ENCODE measurements around the gene AGRN. TPM values are rescaled to one million over a fixed set of nuclear protein-coding genes. Genes with fewer than 3 reads are reported as not detected.
"Not testable (repeated sequence)": the region's sequence is repeated elsewhere in the genome, so short reads cannot be mapped to it uniquely, and the experiment has no call there.

Gene AGRN
- total and polyA plus RNA-seq, 4 experiments from 2014 or later: 1.2 to 1.4 TPM; not detected in 2

- Mint-ChIP-seq H3K4me1 (peaks cover 12 to 28% (median 19%) of the 10 kb centered on the region in 4 donors), H3K36me3 (peaks cover 0 to 7% of the 10 kb centered on the region in 2 donors), H3K9me3 (peaks cover 0 to 1% (median 0%) of the 10 kb centered on the region in 8 donors), H3K27ac (peak overlapping the region in 4 of 7 donors; percentile 10 to 43 (median 28)), H3K27me3 (peaks cover 6 to 16% of the 10 kb centered on the region in 2 donors), H3K4me3 (peak overlapping the region in 2 of 8 donors; percentile 9 to 15)
- peaks cover 16% of the 10 kb centered on the region for H3K4me1 ChIP-seq (ENCODE audit: insufficient read depth, low read length)
- ChIA-PET CTCF (ENCODE audit: partially characterized antibody) (interaction anchor here (1.4 to 4.2 kb wide), 2 partner anchors 8 to 9 kb away, joined by 5 to 35 read pairs; no protein-coding TSS in a partner anchor), POLR2A (ENCODE audit: partially characterized antibody) (no interaction called here)
- H3K27me3 ChIP-seq (ENCODE audit: insufficient read depth, low read length): no peaks in the 10 kb centered on the region
- DNase-seq: no peak
- no peaks in the 10 kb centered on the region for H3K36me3 ChIP-seq (ENCODE audit: insufficient read depth, low read length)
- H3K4me3 ChIP-seq (ENCODE audit: low read length in 2 of 2): no peak overlapping the region
- H3K9me3 ChIP-seq (ENCODE audit: control insufficient read depth in 1 of 2, low read length in 2 of 2): no peaks in the 10 kb centered on the region
- no peak overlapping the region for H3K27ac ChIP-seq (ENCODE audit: low read depth, low read length)
- intact Hi-C loops (cut with micrococcal nuclease): no loop called here
Observed at GRCh38 chr1:1011396-1011949, 8.4 kb upstream of the AGRN start.

- peaks cover 16% of the 10 kb centered on the region for H3K4me1 ChIP-seq (ENCODE audit: insufficient read depth, low read length)
- H3K9me3 Mint-ChIP-seq; H3K27me3 ChIP-seq (ENCODE audit: insufficient read depth, low read length); H3K9me3 ChIP-seq (ENCODE audit: control insufficient read depth in 1 of 2, low read length in 2 of 2); DNase-seq; H3K36me3 Mint-ChIP-seq; H3K36me3 ChIP-seq (ENCODE audit: insufficient read depth, low read length): not testable (repeated sequence)
- H3K4me3 ChIP-seq (ENCODE audit: low read length in 2 of 2): peak overlapping the region; percentile 54 to 88
- peak overlapping the region; percentile 88 for H3K27ac ChIP-seq (ENCODE audit: low read depth, low read length)
- intact Hi-C loops (cut with micrococcal nuclease): loop anchor here (1.0 to 2.0 kb wide), 3 partner anchors 10 to 104 kb away; partner anchors contain the start of genes C1orf159 and NOC2L
- H3K4me3 Mint-ChIP-seq: peak overlapping the region; percentile 96 to 100 (median 98)
- ChIA-PET CTCF (ENCODE audit: partially characterized antibody) (interaction anchor here (1.1 to 4.2 kb wide), 3 partner anchors 10 to 51 kb away, joined by 5 to 35 read pairs (median 8); partner anchors contain the start of gene HES4), POLR2A (ENCODE audit: partially characterized antibody) (interaction anchor here (0.9 to 2.8 kb wide), 9 partner anchors 8 to 363 kb away, joined by 3 to 16 read pairs (median 9); partner anchors contain the start of genes AURKAIP1, NOC2L and PLEKHN1)
- peak overlapping the region; percentile 90 to 99 (median 98) for H3K27ac Mint-ChIP-seq
- peaks cover 14 to 33% (median 25%) of the 10 kb centered on the region in 4 donors for H3K4me1 Mint-ChIP-seq
- peaks cover 2 to 16% of the 10 kb centered on the region in 2 donors for H3K27me3 Mint-ChIP-seq
Observed at GRCh38 chr1:1012736-1013104, 7.2 kb upstream of the AGRN start.

GRCh38 chr1:1013105-1013921, 6.6 kb upstream of the AGRN start, which contains the start of gene ISG15:
Gene ISG15 (plus strand): TSS chr1:1013497. CDS start chr1:1013574, 77 bp downstream.
- Histone ChIP-seq H3K9me3 (ENCODE audit: control insufficient read depth in 1 of 2, low read length in 2 of 2) (no peaks in the 10 kb centered on the region), H3K4me1 (ENCODE audit: insufficient read depth, low read length) (peaks cover 16% of the 10 kb centered on the region), H3K27me3 (ENCODE audit: insufficient read depth, low read length) (no peaks in the 10 kb centered on the region), H3K4me3 (ENCODE audit: low read length in 2 of 2) (peak within 1 kb of the TSS; percentile 54 to 88), H3K36me3 (ENCODE audit: insufficient read depth, low read length) (no peaks in the 10 kb centered on the region), H3K27ac (ENCODE audit: low read depth, low read length) (peak within 1 kb of the TSS; percentile 88)
- Mint-ChIP-seq H3K4me3 (peak within 1 kb of the TSS; percentile 96 to 100 (median 98)), H3K4me1 (peaks cover 14 to 33% (median 25%) of the 10 kb centered on the region in 4 donors), H3K36me3 (peaks cover 0 to 7% of the 10 kb centered on the region in 2 donors), H3K27me3 (peaks cover under 1 to 11% of the 10 kb centered on the region in 2 donors), H3K27ac (peak within 1 kb of the TSS; percentile 90 to 99 (median 98)), H3K9me3 (peaks cover 0 to 1% (median 0%) of the 10 kb centered on the region in 8 donors)
- ChIA-PET POLR2A (ENCODE audit: partially characterized antibody) (interaction anchor here (0.8 to 2.8 kb wide), 13 partner anchors 8 to 602 kb away, joined by 3 to 16 read pairs (median 7); partner anchors contain the start of genes AURKAIP1, C1orf159, MIB2 and NOC2L), CTCF (ENCODE audit: partially characterized antibody) (interaction anchor here (0.6 to 4.2 kb wide), 5 partner anchors 10 to 51 kb away, joined by 3 to 35 read pairs (median 5); partner anchors contain the start of gene HES4)
- intact Hi-C loops (cut with micrococcal nuclease): loop anchor here (1.0 to 2.0 kb wide), 3 partner anchors 11 to 103 kb away; partner anchors contain the start of genes C1orf159 and NOC2L
- peak; percentile 82 to 94 (median 88) for DNase-seq

- H3K4me3 Mint-ChIP-seq: peak overlapping the region; percentile 96 to 100 (median 98)
- Histone ChIP-seq H3K27me3 (ENCODE audit: insufficient read depth, low read length) (no peaks in the 10 kb centered on the region), H3K9me3 (ENCODE audit: control insufficient read depth in 1 of 2, low read length in 2 of 2) (no peaks in the 10 kb centered on the region), H3K4me1 (ENCODE audit: insufficient read depth, low read length) (peaks cover 19% of the 10 kb centered on the region), H3K36me3 (ENCODE audit: insufficient read depth, low read length) (no peaks in the 10 kb centered on the region), H3K4me3 (ENCODE audit: low read length in 2 of 2) (peak overlapping the region; percentile 54 to 88), H3K27ac (ENCODE audit: low read depth, low read length) (peak overlapping the region; percentile 88)
- ChIA-PET CTCF (ENCODE audit: partially characterized antibody) (interaction anchor here (0.6 to 4.2 kb wide), 7 partner anchors 11 to 50 kb away, joined by 3 to 35 read pairs (median 5); partner anchors contain the start of gene HES4), POLR2A (ENCODE audit: partially characterized antibody) (interaction anchor here (0.8 to 2.8 kb wide), 14 partner anchors 8 to 601 kb away, joined by 3 to 16 read pairs (median 6); partner anchors contain the start of genes AURKAIP1, C1orf159, MIB2 and NOC2L)
- H3K9me3 Mint-ChIP-seq: peaks cover 0 to 1% (median 0%) of the 10 kb centered on the region in 8 donors
- peaks cover 0 to 8% of the 10 kb centered on the region in 2 donors for H3K27me3 Mint-ChIP-seq
- peak overlapping the region; percentile 90 to 99 (median 98) for H3K27ac Mint-ChIP-seq
- H3K4me1 Mint-ChIP-seq: peaks cover 14 to 33% (median 25%) of the 10 kb centered on the region in 4 donors
- intact Hi-C loops (cut with micrococcal nuclease): loop anchor here (1.0 to 2.0 kb wide), 3 partner anchors 12 to 102 kb away; partner anchors contain the start of genes C1orf159 and NOC2L
- peaks cover 0 to 7% of the 10 kb centered on the region in 2 donors for H3K36me3 Mint-ChIP-seq
- peak in 1 of 5 donors; percentile 45 for DNase-seq
Observed at GRCh38 chr1:1013922-1014648, 5.8 kb upstream of the AGRN start.

- ChIA-PET POLR2A (ENCODE audit: partially characterized antibody) (interaction anchor here (0.8 to 2.8 kb wide), 6 partner anchors 12 to 198 kb away, joined by 3 to 16 read pairs (median 10); no protein-coding TSS in a partner anchor), CTCF (ENCODE audit: partially characterized antibody) (interaction anchor here (0.6 to 4.2 kb wide), 4 partner anchors 12 to 99 kb away, joined by 3 to 35 read pairs (median 4); no protein-coding TSS in a partner anchor)
- no peaks in the 10 kb centered on the region for H3K36me3 ChIP-seq (ENCODE audit: insufficient read depth, low read length)
- peaks cover 0 to 1% (median 0%) of the 10 kb centered on the region in 8 donors for H3K9me3 Mint-ChIP-seq
- peak overlapping the region in 1 of 2 donors; percentile 88 for H3K4me3 ChIP-seq (ENCODE audit: low read length in 2 of 2)
- peak overlapping the region; percentile 88 for H3K27ac ChIP-seq (ENCODE audit: low read depth, low read length)
- H3K36me3 Mint-ChIP-seq: peaks cover 0 to 7% of the 10 kb centered on the region in 2 donors
- no peaks in the 10 kb centered on the region for H3K9me3 ChIP-seq (ENCODE audit: control insufficient read depth in 1 of 2, low read length in 2 of 2)
- H3K4me1 Mint-ChIP-seq: peaks cover 13 to 33% (median 24%) of the 10 kb centered on the region in 4 donors
- H3K4me1 ChIP-seq (ENCODE audit: insufficient read depth, low read length): peaks cover 21% of the 10 kb centered on the region
- H3K4me3 Mint-ChIP-seq: peak overlapping the region; percentile 96 to 100 (median 98)
- peaks cover 0 to 7% of the 10 kb centered on the region in 2 donors for H3K27me3 Mint-ChIP-seq
- DNase-seq: no peak
- intact Hi-C loops (cut with micrococcal nuclease): loop anchor here (5.0 kb wide), 1 partner anchor 47 kb away; no protein-coding TSS in a partner anchor
- H3K27ac Mint-ChIP-seq: peak overlapping the region in 6 of 7 donors; percentile 90 to 99 (median 98)
- H3K27me3 ChIP-seq (ENCODE audit: insufficient read depth, low read length): no peaks in the 10 kb centered on the region
Observed at GRCh38 chr1:1014799-1015681, 4.9 kb upstream of the AGRN start.
